NCI-H2171 (cell line): Measurements from ENCODE around the gene GH2.

ENCODE experiments used
- DNase-seq: peaks from one replicate; lab custom pipeline; 2025; lab: John Stamatoyannopoulos, UW

The GH2 gene

DNA sequence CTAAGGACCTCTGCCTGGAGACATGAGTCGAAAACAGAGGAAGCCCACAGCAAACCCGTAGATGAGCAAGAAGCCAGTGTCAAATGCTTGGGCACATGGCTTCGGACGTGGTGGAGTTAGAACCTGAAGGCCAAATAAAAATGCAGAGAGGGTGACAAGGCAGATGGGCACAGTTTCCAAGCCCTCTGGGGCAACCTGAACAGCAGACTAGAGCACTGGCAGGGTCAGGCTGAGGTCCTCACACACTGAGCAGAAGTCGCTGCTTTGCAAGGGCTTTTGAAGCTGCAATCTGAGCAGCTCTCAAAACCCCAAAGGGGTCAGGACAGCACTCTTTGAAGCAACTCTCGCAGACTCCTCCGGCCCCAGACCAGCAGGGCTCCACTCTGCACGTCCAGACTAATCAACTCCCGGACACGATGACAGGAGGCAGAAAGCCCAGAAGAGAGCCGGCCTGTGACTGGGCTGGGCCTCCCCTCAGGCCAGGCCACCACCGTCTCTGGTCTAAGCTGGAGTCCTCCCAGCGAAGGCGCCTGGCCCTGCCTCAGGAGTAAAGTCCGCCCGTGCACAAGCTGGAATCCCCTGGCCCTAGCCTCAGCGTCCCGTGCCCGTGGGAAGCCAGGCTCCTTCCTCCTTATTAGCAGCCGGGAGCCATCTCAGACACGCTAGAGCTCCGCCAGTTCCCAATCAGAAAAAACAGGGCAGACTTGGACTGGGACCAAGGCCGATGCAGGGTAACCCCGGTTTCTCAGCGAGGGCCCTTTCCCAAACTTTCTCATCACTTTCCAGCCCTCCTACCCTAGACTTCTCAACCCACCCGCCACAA, 40.2 kb downstream of the GH2 start:
- DNase-seq = peak; percentile 30

DNA sequence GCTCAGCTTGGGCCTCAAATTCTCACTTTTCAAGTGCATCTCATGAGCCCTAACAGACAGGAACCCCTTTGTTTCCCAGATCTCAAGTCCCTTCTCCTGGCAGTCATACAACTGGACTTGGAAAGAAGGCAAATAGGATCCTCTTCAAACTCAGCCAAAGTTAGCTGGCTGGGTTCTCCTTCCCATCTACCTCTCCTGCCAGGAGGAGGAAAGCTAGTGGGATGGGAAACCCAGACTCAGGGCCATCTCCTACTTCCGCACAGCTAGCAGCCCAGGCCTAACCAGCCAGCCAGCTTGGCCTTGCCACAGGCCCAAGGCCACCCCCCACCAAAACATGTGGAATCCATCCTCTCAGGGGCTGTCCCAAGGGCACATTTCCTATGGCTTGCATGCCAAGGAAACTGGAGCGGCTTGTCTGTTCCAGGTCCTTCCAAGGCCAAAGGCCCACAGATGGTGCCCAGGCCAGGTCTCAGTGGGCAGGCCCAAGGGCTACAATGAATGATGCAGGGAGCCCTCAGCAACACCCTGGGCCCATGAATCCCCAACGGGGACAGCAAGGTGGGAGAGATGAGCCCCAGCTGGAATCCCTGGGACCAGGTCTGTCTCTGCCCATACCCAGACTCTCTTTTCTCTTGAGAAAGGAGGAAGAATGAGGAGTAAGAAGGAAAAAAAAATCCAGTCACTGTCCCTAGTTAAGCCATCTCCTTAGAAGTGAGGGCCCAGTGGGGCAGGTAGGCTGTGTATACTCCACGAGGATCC, 41.0 kb downstream of the GH2 start:
- no peak for DNase-seq

DNA sequence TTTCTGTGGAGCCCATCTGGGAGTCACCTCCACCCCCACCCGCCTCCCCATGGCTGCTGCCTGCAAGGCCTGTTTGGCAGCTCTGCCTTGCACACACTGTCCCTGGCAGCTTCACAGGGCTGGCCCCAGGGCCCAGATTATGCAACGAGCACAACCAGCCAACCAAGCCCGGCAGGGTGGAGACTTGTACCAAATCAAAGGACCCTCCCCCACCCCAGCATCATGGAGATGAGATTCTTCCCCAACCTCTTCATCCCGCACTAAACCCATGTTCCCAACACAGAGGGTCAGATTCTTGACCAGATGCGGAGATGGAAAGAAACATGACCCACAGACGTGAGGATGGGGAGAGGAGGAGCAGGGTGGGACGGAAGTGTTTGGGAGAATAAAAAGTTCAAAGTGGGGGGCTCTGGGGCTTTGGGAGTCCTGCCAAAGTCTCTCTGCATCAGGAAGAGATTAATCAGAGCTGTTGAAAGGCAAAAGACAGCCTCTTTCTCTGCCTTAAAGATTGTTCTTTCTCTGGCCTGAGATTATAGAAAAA, 43.0 kb downstream of the GH2 start:
- DNase-seq = no peak

DNA sequence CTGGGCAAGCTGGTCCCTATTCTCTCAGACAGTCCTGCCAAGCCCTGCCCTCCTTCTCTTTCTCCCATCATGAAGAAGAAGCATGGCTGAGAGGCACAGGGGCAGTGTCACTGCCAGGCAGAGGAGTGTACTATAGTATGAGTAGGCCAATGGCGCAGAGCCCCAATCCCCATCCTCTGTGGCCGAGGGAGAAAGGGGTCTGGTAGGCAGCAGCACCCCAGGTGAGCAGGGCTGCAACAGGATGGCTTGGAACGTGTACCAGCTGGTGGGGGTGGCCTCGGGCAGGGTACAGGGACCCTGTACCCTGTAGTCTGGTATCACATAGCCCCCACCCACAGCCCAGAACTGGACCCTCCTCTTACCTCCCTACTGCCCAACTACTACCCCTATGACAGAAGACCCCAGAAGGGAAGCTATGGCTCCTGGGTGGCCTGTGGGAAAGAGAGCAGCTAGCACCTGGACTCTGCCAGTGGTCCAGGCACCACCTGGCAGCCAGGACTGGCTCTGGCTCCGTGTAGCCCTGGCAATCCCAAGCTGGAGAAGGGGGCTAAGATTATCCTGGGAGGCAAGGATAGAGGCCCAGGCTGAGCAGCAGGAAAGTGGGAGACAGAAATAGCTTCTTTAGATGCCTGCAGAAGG, 43.7 kb downstream of the GH2 start:
- DNase-seq = no peak

DNA sequence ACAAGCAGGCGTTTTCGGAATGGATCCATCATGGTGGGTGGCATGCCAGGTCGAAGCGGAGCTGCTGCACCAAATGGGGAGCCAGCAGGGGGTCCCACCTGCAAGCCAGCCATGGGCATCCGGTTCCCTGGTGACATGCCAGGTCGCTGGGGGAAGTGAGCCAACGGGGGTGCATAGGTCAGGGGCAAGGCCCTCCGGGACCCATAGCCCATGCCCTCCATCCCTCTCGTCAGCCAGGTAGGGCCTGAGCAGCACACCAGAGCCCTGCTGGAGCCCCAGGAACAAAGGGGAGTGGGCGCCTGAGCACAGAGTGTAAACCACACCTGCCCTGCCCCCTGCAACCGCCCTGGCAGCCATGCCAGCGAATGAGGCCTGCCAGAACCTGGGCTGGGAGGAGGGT, 44.3 kb downstream of the GH2 start:
- DNase-seq = no peak

DNA sequence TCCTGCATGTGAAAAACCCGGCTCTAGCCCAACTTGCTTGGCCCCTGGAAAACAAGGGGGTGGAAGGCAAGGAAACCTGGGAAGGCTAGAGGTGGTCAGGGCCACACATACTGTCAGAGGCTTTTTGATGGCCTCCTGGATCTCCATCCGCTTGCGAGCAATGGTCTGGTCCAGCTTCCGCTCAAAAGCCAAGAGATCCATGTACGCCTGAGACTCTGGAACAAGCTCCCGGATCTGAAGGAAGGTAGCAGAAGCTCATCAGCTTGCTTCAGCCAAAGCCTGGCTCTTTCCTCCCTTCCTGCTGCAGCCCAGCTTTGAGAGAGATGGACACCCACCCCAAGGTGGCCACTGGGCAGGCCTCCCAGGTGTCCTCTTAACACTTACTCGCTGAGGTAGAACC, 44.9 kb downstream of the GH2 start:
- DNase-seq = no peak

DNA sequence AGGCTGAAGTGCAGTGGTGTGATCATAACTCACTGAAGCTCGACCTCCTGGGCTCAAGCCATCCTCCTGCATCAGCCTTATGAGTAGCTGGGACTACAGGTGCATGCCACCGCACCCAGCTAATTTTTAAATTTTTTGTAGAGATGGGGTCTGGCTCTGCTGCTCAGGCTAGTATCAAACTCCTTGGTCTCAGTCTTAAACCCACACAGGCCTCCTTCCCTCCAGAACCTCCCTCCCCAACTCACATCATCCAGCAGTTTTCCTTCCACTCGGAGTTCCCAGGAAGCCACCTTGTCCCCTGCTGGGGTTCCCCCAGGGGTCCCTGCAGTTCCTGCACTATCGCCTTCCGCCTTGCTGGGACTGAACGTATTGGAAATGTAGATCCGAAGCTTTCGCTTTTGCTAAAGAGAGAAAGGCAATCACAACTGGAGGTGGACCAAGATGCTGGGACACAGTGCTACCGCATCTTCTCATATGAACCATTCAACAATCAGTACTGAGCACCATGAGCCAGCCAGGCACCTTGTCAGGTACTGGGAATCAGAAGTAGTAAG, 46.5 kb downstream of the GH2 start:
- no peak for DNase-seq

DNA sequence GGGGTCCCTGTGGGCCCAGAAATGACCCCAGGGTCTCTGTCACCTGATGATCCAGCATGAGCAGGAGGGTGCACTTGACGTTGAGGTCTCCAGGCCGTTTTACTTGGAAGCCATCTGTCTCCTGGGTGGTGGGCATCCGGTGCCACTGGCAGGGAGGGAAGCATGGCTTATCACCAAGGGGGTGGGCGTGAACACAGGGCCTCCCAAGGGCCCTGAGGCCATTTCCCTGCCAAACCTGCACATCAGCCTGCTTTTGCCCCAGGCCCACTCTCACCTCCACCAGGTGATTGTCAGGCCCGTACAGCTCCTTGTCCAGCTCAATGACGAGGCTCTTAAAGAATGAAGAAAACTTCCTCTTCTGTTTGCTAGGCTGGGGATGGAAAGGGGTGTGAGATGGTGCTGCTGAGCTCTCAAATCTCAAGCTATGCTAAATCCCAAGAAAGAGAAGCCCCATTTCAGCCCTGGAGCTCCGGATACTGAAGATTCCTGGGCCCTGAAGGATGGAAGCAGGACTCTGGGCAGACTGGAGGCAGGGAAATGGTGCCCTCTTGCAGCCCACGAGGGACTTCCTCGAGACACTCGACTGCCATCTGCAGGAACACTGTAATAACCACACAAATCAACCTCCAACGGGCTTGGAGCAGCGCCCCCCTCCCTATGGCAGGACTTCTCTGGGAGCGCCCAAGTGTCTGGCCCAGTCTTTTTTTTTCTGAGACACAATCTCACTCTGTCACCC, 47.1 kb downstream of the GH2 start:
- peak; percentile 52 for DNase-seq

DNA sequence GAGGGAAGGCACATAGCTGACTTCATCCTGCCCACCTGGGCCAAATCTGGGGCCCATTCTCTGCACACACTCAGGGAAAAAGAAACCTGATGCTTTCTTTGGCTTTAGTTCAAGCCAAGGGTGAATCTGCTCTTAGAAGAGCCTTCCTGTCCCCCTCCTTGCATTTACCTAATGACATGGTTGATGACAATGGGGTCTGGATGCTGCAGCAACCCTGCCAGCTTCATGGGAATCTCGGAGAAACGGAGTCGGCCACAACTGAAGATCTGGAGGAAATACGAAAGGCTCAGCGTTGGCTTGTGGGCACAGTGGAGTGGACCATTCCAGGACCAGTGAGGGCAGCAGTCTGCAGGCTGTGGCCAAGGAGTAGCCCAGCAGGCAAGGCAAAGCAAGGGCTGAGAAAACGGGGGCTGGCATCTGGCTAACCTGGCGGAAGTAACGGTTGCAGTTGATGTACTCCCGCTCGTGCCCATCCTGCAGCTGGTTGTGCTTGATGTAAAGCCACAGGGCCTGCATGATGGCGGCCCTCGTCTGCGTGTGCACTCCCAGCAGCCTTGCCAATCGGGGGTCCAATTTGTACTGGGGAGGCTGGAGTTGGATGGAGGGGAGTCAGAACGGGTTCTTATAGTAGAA, 47.9 kb downstream of the GH2 start:
- no peak for DNase-seq

DNA sequence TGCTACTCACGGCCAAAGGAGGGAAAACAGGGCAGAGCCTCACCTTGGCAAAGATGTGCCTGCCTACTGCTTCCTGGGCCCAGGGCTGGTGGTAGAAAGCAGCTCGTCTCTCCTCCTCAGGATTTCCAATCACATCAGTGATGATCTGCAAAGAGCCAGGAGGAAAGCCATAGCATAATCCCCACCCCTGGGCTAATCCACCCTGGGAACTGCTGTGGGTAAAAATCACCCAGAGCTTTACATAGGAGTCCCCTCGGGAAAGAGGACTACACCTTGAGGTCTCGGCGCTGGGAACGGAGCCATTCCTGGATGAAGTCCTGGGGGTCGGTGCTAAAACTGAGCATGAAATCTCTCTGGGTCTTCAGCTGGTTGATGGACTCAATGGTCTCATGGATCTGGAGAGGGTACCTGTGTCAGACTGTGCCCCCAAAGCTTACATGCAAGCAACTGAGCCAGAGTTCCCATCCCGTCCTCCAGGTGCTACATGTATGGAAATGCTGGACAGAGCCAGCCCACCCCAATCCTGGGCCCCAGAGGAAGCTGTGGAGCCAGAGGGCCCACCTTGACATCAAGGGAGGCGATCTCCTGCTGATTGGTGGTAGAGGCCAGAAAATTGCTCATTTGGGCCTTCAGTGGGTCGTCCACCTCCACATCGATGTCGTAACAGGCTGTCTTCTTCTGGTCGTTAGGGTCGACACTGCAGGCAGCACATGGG, 48.6 kb downstream of the GH2 start:
- DNase-seq = no peak

DNA sequence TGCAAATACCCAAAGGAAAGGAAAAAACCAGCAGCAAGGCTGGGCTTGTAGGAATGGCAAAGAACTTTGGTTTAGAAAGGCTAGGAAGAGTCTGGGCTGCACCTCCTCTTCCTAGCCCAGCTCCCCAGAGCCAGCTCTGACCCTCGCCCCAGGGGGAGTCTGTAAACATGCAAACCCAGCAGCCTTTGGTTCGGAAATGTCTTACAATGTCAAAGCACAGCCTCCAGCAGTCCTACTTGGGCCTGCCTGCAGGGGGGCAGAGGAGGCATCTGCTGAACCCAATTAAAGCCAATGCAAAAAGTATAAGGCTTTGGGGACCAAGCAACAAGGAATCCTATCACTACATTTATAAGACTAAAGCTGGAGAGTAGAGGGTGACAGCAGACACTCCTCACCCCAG, 49.3 kb downstream of the GH2 start:
- no peak for DNase-seq

DNA sequence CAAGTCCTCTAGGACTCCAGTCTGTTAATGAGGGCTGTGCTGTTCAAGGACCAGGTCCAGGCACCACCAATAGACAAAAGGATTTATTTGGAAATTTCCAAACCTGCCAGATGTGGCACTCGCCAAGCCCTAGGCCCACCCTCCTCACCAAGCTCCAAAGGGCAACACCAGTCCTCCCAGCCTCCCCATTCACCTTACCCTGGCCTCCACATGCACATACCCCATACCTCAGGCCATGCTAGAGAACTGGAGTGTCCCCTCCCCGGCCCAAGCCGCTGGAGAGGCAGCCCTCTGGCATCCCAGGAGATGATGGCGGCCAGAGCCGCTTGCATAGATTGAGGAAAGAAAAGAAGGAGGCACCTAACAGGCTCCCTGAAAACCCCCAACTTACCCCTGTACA, 49.7 kb downstream of the GH2 start:
- DNase-seq = no peak

DNA sequence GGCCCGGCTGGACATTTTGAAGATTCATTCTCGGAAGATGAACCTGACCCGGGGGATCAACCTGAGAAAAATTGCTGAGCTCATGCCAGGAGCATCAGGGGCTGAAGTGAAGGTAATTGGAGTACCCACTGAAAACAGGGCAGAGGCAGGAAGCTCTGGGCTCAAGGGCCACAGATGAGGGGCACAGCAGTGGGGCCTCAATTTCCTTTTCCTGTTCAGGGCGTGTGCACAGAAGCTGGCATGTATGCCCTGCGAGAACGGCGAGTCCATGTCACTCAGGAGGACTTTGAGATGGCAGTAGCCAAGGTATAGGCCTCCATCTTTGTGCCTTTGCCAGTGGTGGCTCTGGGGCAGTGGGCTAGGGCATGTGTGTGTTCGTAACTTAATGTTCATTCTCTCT, 50.2 kb downstream of the GH2 start:
- DNase-seq = no peak

DNA sequence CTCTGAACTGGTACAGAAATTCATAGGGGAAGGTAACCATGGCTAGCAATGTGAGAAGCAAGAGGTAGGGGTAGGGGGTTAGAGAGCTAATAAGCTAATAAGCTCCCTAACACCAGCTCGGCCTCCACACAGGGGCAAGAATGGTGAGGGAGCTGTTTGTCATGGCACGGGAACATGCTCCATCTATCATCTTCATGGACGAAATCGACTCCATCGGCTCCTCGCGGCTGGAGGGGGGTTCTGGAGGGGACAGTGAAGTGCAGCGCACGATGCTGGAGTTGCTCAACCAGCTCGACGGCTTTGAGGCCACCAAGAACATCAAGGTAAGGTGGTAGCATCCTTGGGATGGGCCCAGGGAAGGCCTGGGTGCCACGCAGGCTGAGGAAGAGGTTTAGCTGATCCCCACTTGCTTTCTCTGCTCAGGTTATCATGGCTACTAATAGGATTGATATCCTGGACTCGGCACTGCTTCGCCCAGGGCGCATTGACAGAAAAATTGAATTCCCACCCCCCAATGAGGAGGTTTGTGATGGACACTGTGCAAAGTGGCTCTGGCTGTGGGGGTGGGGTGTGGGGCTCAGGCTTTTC, 50.7 kb downstream of the GH2 start:
- DNase-seq = no peak

DNA sequence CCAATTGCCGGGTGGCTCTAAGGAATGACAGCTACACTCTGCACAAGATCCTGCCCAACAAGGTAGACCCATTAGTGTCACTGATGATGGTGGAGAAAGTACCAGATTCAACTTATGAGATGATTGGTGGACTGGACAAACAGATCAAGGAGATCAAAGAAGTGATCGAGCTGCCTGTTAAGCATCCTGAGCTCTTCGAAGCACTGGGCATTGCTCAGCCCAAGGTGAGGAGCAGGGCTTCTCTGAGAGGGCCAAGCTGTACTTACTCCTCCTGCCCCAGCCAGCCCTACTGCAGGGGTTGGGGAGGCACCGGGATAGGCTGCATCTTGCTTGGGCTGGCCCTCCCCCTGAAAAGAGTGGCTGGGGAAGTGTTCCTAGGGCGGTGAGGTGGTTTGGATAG, 51.5 kb downstream of the GH2 start:
- no peak for DNase-seq
